Astrocyte (in vitro differentiated cells and primary cell): Measurements from ENCODE around the gene CLN5.

Experiments used
- CTCF ChIP-seq: IDR thresholded peaks from 2 replicates; pipeline ENCODE4 v1.5.1; 2011; ENCODE audit warnings: low read depth, mild to moderate bottlenecking, inconsistent platforms, low read length, moderate library complexity; ENCODE audit not compliant: insufficient read depth
- EZH2 ChIP-seq: IDR thresholded peaks from 2 replicates; pipeline ENCODE4 v1.6.1; 2012; ENCODE audit warnings: mild to moderate bottlenecking, low read length, inconsistent platforms; ENCODE audit not compliant: insufficient read depth

DNA sequence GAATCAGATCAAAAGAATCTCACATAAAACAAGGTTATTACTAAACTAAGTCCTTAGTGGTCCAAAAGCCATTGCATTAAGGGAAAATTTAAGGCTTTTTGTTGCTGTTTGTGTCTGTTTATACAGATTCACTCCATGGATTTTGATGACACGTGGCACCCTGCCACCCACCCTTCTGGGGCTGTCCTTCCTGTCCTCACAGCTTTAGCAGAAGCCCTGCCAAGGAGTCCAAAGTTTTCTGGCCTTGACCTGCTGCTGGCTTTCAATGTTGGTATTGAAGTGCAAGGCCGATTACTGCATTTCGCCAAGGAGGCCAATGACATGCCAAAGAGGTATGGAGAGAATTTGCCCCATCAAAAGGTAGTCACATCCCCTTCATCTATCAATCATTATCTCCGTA, 36.7 kb upstream of the CLN5 start:
- no peak for TF ChIP-seq CTCF
- TF ChIP-seq EZH2, result no peak
